ENCODE data around the gene ARL8B. TPM values are rescaled to one million over a fixed set of nuclear protein-coding genes. Genes with fewer than 3 reads are reported as not detected.

The ARL8B gene
- total RNA-seq, 2 experiments from 2014 or later: 55.4 to 58.5 TPM

DNA sequence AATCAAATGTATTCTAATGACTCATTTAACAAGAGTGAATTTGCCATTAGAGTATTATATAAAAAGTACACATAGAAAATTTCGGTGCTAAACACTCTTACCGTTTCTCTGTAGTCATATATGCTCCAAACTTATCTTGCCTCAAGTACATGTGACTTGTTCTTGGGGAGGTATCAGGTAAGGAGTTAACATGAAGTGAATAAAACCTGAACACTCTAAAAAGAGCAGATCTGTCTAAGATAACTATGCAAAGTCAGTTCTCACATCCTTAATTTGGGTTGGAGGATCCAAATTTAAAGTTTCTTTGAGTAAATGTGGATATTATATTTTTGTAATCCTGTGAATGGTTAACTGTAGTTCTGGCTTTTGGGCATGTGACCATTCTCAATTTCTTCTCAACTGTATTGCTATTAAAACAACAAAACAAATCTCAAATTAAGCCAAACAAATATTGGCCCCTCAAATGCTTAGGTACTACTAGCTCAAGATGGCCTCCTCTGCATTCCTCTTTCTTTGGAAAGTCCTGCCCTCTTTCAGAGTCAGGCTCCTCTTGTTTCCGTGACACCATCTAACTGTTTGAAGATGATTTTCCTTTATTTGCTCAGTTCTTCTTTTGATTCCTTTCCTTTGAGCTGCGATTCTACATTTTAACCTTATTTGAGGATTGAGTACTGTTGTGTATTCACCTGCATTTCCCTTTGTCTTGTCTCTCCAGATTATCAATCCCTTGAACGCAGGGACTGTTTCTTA is 69.6 kb downstream of the ARL8B start:
- CTCF ChIA-PET: interaction anchor here (1.5 to 2.5 kb wide), 2 partner anchors 56 to 69 kb away, joined by 4 to 14 read pairs; partner anchors contain the start of gene ARL8B

DNA sequence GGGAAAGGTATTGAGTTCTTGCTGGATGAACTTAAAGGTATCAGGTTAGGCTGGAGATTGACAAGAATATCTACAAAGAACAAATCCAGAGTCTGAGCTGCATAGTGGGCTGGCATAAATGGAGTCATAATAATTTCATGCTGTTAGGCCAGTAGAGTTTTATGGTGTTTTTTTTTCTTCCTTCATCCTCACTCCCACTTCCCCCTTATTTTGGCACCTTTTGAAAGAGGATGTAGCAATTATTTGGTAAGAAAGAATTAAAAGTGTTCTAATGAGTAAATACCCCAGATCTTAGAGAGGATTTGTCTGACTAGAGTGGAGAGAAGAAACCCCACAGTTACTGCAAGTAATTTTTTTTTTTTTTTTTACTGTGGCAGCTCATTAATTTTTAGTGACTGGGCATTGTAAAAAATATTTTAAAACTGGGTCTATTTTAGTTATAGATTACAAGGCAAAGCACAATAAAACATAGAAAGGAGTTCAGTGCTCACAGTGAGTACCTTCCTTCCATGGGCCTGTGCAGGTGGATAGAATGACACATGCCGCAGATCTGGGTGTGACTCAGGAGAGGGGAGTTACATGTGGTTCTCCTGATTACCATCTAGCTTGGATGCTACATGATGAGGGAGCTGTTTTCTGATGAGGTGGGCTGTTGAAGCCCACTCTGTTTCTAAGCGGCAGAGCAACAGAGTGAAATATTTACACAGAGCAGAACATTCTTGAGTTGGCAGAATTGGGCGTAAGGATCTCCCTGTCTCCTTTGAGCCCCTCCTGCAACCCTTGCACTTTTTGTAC is 70.7 kb downstream of the ARL8B start:
- H3K36me3 Mint-ChIP-seq: peaks cover 80% of the 10 kb centered on the region
- ChIA-PET POLR2A (interaction anchor here (1.0 to 8.4 kb wide), 4 partner anchors 68 to 349 kb away, joined by 4 to 119 read pairs (median 6); partner anchors contain the start of genes ARL8B and BHLHE40), CTCF (interaction anchor here (0.7 to 2.5 kb wide), 5 partner anchors 9 to 841 kb away, joined by 3 to 14 read pairs (median 3); partner anchors contain the start of gene ARL8B)
- H3K4me3 Mint-ChIP-seq: peak overlapping the region; percentile 74
- intact Hi-C loops (cut with micrococcal nuclease): no loop called here
- H3K27ac Mint-ChIP-seq: peak overlapping the region; percentile 98
- H3K4me1 Mint-ChIP-seq (ENCODE audit: low read depth): peaks cover 68% of the 10 kb centered on the region
- peak; percentile 75 for DNase-seq
- no peaks in the 10 kb centered on the region for H3K27me3 Mint-ChIP-seq
- H3K9me3 Mint-ChIP-seq: no peaks in the 10 kb centered on the region

More for the DNA sequence above, 69.6 kb downstream of the ARL8B start:
- H3K27me3 Mint-ChIP-seq: no peaks in the 10 kb centered on the region
- peaks cover 70% of the 10 kb centered on the region for H3K36me3 Mint-ChIP-seq
- H3K4me1 Mint-ChIP-seq (ENCODE audit: low read depth): peaks cover 60% of the 10 kb centered on the region
- POLR2A ChIA-PET: interaction anchor here (1.0 to 8.4 kb wide), 3 partner anchors 67 to 348 kb away, joined by 3 to 119 read pairs (median 5); partner anchors contain the start of genes ARL8B and BHLHE40
- intact Hi-C loops (cut with micrococcal nuclease): loop anchor here (2.0 kb wide), 1 partner anchor 13 kb away; no protein-coding TSS in a partner anchor
- no peak for DNase-seq
- H3K9me3 Mint-ChIP-seq: no peaks in the 10 kb centered on the region
- H3K27ac Mint-ChIP-seq: peak overlapping the region; percentile 98
- peak overlapping the region; percentile 74 for H3K4me3 Mint-ChIP-seq

DNA sequence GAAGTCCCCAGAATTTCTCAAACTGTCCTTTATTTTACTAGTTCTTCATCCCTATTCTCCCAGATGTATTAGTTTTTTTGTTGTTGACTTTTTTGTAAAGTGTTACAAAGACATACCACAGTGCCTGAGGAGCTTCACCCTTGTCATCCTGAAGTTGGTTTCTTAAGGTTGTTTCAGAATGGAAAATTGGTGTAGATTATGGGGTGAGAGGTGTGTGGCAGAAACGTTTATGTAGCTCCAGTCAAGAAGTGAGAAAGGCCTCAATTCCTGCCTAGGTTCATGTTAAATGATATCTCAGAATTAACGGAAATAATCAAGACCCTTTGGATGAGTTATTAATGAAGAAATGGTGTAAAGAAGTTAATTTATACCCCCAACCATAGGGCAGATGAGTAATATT is 72.2 kb downstream of the ARL8B start:
- no peak for DNase-seq
- peaks cover 83% of the 10 kb centered on the region for H3K36me3 Mint-ChIP-seq
- peaks cover 82% of the 10 kb centered on the region for H3K4me1 Mint-ChIP-seq (ENCODE audit: low read depth)
- intact Hi-C loops (cut with micrococcal nuclease): loop anchor here (2.0 kb wide), 2 partner anchors 136 to 364 kb away; no protein-coding TSS in a partner anchor
- H3K4me3 Mint-ChIP-seq: peak overlapping the region; percentile 66
- ChIA-PET CTCF (interaction anchor here (1.0 to 1.6 kb wide), 4 partner anchors 9 to 843 kb away, joined by 3 to 6 read pairs (median 4); no protein-coding TSS in a partner anchor), POLR2A (interaction anchor here (1.1 to 8.4 kb wide), 5 partner anchors 11 to 701 kb away, joined by 3 to 119 read pairs (median 6); partner anchors contain the start of genes ARL8B and ITPR1)
- peak overlapping the region; percentile 98 for H3K27ac Mint-ChIP-seq
- no peaks in the 10 kb centered on the region for H3K9me3 Mint-ChIP-seq
- no peaks in the 10 kb centered on the region for H3K27me3 Mint-ChIP-seq

DNA sequence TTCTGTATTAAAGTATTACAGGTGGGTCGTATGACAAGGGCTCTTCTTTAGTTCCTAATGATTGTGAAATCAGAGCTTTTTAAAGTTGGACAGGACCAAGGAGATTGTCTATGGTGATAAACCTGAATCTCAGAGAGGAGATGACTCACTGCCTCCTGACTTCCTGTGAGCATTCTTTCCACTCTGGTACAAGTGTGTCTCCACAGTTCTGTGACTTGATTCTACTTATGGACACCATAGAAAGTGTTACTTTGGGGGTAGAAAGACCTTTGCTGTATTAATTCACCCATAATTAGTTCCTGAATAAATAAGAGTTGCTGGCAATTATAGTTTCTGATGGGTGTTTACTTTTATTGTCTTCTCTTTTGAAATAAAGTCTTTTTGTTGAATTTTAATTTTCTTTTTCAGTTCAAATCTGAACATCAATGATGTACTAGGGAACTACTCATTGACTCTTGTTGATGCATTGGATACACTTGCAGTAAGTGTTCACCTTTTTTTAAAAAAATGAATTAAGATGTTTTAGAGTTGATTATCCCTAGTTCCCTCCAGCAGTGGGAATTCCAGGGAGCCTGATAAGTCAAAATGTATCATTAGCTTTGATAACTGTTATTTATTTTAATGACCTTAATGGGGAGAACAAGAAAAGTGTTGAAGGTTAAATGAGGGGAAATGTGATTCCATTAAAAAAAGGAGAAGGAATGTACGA is 72.9 kb downstream of the ARL8B start:
- Mint-ChIP-seq H3K27ac (peak overlapping the region; percentile 98), H3K4me1 (ENCODE audit: low read depth) (peaks cover 88% of the 10 kb centered on the region)
- CTCF ChIA-PET: interaction anchor here (0.7 to 1.2 kb wide), 2 partner anchors 72 to 215 kb away, joined by 3 to 6 read pairs; no protein-coding TSS in a partner anchor

DNA sequence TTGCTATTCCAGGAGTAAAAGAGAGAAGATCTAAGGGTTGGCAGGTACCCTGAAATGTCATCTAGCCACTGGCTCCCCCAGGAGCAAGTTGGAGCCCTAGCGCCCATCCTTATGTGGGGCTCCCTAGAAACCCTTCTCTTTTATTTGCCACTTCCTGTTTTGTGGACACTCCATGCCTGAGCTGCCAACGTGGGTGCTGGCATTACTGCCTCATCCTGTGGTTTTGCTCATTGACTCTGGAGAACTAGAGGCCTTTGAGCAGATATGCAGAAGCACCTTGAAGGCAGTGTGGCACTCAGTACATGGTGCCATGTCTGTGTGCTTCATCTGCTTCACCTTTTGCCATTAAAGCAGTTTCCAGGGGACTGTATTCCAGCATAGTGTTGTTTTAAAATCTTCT is 73.5 kb downstream of the ARL8B start:
- Mint-ChIP-seq H3K36me3 (peaks cover 82% of the 10 kb centered on the region), H3K4me1 (ENCODE audit: low read depth) (peaks cover 86% of the 10 kb centered on the region), H3K27me3 (no peaks in the 10 kb centered on the region), H3K9me3 (no peaks in the 10 kb centered on the region), H3K4me3 (peak overlapping the region; percentile 66), H3K27ac (peak overlapping the region; percentile 98)
- ChIA-PET POLR2A (interaction anchor here (1.1 to 8.4 kb wide), 4 partner anchors 8 to 216 kb away, joined by 3 to 119 read pairs (median 66); partner anchors contain the start of genes ARL8B, BHLHE40 and EDEM1), CTCF (interaction anchor here (2.7 kb wide), 1 partner anchor 73 kb away, joined by 18 read pairs; the partner anchor contains the start of gene ARL8B)
- peak; percentile 69 for DNase-seq
- intact Hi-C loops (cut with micrococcal nuclease): loop anchor here (2.0 to 5.0 kb wide), 9 partner anchors 35 to 893 kb away; partner anchors contain the start of genes BHLHE40 and SETMAR

More for the DNA sequence above, 72.9 kb downstream of the ARL8B start:
- Mint-ChIP-seq H3K27me3 (no peaks in the 10 kb centered on the region), H3K36me3 (peaks cover 83% of the 10 kb centered on the region), H3K9me3 (no peaks in the 10 kb centered on the region), H3K4me3 (peak overlapping the region; percentile 66)
- POLR2A ChIA-PET: interaction anchor here (1.1 to 8.4 kb wide), 5 partner anchors 7 to 217 kb away, joined by 4 to 119 read pairs (median 12); partner anchors contain the start of genes ARL8B and EDEM1
- peak; percentile 62 for DNase-seq
- intact Hi-C loops (cut with micrococcal nuclease): loop anchor here (2.0 to 5.0 kb wide), 5 partner anchors 136 to 893 kb away; partner anchors contain the start of gene SETMAR

DNA sequence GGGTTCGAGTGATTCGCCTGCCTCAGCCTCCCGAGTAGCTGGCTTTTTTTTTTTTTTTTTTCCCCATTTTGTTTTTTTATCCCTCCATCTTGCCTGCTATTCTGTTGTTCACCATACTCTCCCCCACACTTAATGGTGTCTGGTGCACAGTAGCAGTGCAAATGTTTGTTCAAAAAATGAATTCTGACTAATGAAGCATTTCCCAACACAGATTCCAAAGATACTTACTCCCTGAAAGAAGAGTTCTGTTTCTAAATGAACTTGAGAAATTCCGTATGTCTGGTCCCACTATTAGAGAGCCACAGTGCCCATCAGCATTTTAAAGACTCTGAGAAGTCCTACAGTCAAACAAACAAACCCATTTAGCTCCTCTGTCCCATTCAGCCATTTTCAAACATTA is 74.9 kb downstream of the ARL8B start:
- no peaks in the 10 kb centered on the region for H3K27me3 Mint-ChIP-seq
- intact Hi-C loops (cut with micrococcal nuclease): loop anchor here (1.0 to 5.0 kb wide), 11 partner anchors 8 to 895 kb away; partner anchors contain the start of genes BHLHE40 and SETMAR
- H3K27ac Mint-ChIP-seq: peak overlapping the region; percentile 98
- peaks cover 87% of the 10 kb centered on the region for H3K4me1 Mint-ChIP-seq (ENCODE audit: low read depth)
- peaks cover 81% of the 10 kb centered on the region for H3K36me3 Mint-ChIP-seq
- ChIA-PET POLR2A (interaction anchor here (0.6 to 8.4 kb wide), 13 partner anchors 9 to 1986 kb away, joined by 3 to 119 read pairs (median 4); partner anchors contain the start of genes ARL8B, BHLHE40 and EDEM1), CTCF (interaction anchor here (1.0 to 2.7 kb wide), 4 partner anchors 8 to 74 kb away, joined by 3 to 18 read pairs (median 4); partner anchors contain the start of gene ARL8B)
- DNase-seq: no peak
- no peaks in the 10 kb centered on the region for H3K9me3 Mint-ChIP-seq
- peak overlapping the region; percentile 66 for H3K4me3 Mint-ChIP-seq

DNA sequence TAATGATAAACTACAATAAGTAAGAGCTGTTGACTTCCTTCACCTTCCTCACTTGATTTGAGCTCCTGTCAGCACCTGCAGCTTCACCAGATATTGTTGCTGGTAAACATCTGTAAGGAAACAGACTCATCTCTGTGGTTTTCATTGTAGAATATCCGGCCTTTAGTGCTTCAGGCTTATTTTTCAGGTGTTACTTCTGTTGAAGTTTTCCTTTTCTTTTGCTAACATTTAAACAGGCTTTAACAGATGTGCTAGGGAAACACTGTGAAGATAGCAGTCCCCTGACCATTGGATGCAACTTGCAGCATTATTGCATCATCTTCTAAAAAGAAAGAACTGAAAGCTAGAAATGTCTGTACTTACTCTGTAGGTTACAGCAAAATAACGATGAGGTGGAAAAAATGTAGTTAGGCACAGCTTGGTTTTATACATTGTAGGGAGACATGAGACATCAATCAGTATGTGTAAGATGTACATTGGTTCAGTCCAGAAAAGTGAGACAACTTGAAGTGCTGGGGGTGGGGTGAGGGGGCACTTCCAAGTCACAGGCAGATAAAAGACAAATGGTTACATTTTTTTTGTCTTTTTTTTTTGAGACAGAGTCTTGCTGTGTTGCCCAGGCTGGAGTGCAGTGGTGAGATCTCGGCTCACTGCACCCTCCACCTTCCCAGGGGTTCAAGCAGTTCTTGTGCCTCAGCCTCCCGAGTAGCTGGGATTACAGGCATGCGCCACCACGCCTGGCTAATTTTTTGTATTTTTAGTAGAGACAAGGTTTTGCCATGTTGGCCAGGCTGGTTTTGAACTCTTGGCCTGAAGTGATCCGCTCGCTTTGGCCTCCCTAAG is 75.6 kb downstream of the ARL8B start:
- Mint-ChIP-seq H3K36me3 (peaks cover 79% of the 10 kb centered on the region), H3K27me3 (no peaks in the 10 kb centered on the region), H3K4me3 (peak overlapping the region; percentile 66), H3K27ac (peak overlapping the region; percentile 98), H3K9me3 (no peaks in the 10 kb centered on the region), H3K4me1 (ENCODE audit: low read depth) (peaks cover 86% of the 10 kb centered on the region)
- CTCF ChIA-PET: interaction anchor here (1.0 to 2.7 kb wide), 5 partner anchors 8 to 75 kb away, joined by 3 to 18 read pairs (median 3); partner anchors contain the start of gene ARL8B
- POLR2A ChIA-PET: interaction anchor here (0.9 to 8.4 kb wide), 9 partner anchors 8 to 296 kb away, joined by 3 to 119 read pairs (median 4); partner anchors contain the start of genes ARL8B, BHLHE40 and EDEM1
- DNase-seq: peak; percentile 65
- intact Hi-C loops (cut with micrococcal nuclease): loop anchor here (1.0 to 5.0 kb wide), 11 partner anchors 8 to 895 kb away; partner anchors contain the start of genes BHLHE40 and SETMAR

DNA sequence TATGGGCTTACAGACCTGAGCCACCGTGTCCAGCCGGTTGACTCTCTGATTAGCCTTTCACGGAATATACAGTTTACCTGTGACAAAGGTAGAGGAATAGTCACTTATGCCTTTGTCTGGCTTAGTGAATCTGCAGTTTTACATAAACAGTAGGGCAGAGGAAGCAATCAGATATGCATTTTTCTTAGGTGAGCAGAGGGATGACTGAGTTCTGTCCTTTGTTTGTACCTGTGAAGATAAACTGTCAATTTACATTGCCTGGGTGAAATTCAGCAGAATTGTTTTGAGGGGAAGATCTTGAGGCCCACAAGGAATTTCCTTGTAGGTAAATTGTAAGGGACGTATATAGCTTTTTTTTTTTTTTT is 76.2 kb downstream of the ARL8B start:
- ChIA-PET CTCF (interaction anchor here (1.0 to 1.1 kb wide), 2 partner anchors 18 to 61 kb away, joined by 3 read pairs; no protein-coding TSS in a partner anchor), POLR2A (interaction anchor here (6.3 to 8.4 kb wide), 2 partner anchors 11 to 74 kb away, joined by 109 to 119 read pairs; partner anchors contain the start of genes ARL8B and EDEM1)
- Mint-ChIP-seq H3K27ac (peak overlapping the region; percentile 98), H3K4me3 (peak overlapping the region; percentile 47), H3K36me3 (peaks cover 80% of the 10 kb centered on the region), H3K27me3 (no peaks in the 10 kb centered on the region), H3K9me3 (no peaks in the 10 kb centered on the region), H3K4me1 (ENCODE audit: low read depth) (peaks cover 85% of the 10 kb centered on the region)
- intact Hi-C loops (cut with micrococcal nuclease): loop anchor here (5.0 kb wide), 3 partner anchors 291 to 896 kb away; partner anchors contain the start of gene SETMAR
- no peak for DNase-seq

DNA sequence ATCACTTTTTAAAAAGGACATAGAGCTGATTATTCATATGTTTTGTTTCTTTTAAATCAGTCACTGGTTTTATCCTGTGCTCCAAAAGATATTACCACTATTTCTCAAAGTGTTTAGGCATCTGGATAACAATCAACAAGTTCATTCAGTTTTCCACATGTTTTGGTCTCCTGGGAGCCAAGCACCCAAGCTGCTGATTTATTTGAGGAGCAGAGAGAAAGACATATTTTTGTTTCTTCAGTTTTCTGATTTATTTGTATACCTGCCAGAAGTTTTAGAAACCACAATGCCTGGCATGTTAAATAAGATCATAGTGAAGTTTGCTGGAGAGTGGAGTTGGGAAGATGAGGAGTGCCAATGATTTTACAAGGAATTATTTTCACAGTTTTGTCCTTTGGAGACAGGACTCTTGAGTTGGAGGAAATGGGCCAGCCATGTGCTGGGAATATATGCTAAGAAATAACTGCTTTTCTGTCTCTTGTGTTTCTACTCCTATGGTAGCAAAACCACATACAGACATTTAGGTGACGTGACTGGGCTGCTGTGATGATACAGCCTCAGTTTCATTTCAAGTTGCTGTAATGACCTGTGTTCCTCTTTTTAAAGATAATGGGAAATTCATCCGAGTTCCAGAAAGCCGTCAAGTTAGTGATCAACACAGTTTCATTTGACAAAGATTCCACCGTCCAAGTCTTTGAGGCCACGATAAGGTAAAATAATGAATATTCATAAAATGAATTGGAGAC is 77.1 kb downstream of the ARL8B start:
- ChIA-PET POLR2A (interaction anchor here (6.3 to 8.4 kb wide), 2 partner anchors 12 to 75 kb away, joined by 109 to 119 read pairs; partner anchors contain the start of genes ARL8B and EDEM1), CTCF (no interaction called here)
- intact Hi-C loops (cut with micrococcal nuclease): loop anchor here (5.0 kb wide), 3 partner anchors 292 to 897 kb away; partner anchors contain the start of gene SETMAR
- H3K27ac Mint-ChIP-seq: peak overlapping the region; percentile 98
- peaks cover 79% of the 10 kb centered on the region for H3K4me1 Mint-ChIP-seq (ENCODE audit: low read depth)
- peak overlapping the region; percentile 35 for H3K4me3 Mint-ChIP-seq
- no peaks in the 10 kb centered on the region for H3K9me3 Mint-ChIP-seq
- H3K27me3 Mint-ChIP-seq: no peaks in the 10 kb centered on the region
- peak; percentile 67 for DNase-seq
- peaks cover 76% of the 10 kb centered on the region for H3K36me3 Mint-ChIP-seq
